Measurements from ENCODE around the gene PPP5C.

- no peak for TF ChIP-seq POLR2A (IDR thresholded peaks at IDR 0.05)
- TF ChIP-seq, protein P1, sequence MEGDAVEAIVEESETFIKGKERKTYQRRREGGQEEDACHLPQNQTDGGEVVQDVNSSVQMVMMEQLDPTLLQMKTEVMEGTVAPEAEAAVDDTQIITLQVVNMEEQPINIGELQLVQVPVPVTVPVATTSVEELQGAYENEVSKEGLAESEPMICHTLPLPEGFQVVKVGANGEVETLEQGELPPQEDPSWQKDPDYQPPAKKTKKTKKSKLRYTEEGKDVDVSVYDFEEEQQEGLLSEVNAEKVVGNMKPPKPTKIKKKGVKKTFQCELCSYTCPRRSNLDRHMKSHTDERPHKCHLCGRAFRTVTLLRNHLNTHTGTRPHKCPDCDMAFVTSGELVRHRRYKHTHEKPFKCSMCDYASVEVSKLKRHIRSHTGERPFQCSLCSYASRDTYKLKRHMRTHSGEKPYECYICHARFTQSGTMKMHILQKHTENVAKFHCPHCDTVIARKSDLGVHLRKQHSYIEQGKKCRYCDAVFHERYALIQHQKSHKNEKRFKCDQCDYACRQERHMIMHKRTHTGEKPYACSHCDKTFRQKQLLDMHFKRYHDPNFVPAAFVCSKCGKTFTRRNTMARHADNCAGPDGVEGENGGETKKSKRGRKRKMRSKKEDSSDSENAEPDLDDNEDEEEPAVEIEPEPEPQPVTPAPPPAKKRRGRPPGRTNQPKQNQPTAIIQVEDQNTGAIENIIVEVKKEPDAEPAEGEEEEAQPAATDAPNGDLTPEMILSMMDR (IDR thresholded peaks at IDR 0.05) = no peak
Observed at GRCh38 chr19:46306501-46306900, 40.4 kb upstream of the PPP5C start.

Measured in uterus (tissue), 2 donors.